Measurements from ENCODE around the gene PCBP3.
A peak's percentile ranks its signal among the peaks of the same experiment; 100 is the strongest.

The PCBP3 gene

GRCh38 chr21:45873866-45874265 lies 230.3 kb downstream of the PCBP3 start:
- Histone ChIP-seq H3K9me3 (ENCODE audit: severe bottlenecking) (no peaks in the 10 kb centered on the region), H3K27ac (no peak overlapping the region), H3K27me3 (ENCODE audit: insufficient read depth, low read depth, severe bottlenecking) (no peaks in the 10 kb centered on the region), H3K4me3 (ENCODE audit: low read depth, low read length) (no peak overlapping the region), H3K36me3 (no peaks in the 10 kb centered on the region)
- no peak for TF ChIP-seq CTCF (IDR thresholded peaks at IDR 0.05; ENCODE audit: low read depth, low read length)
- no peak for DNase-seq

- no peak for DNase-seq
- Histone ChIP-seq H3K9me3 (ENCODE audit: severe bottlenecking) (no peaks in the 10 kb centered on the region), H3K36me3 (no peaks in the 10 kb centered on the region), H3K27ac (no peak overlapping the region), H3K27me3 (ENCODE audit: insufficient read depth, low read depth, severe bottlenecking) (no peaks in the 10 kb centered on the region), H3K4me3 (ENCODE audit: low read depth, low read length) (no peak overlapping the region)
- TF ChIP-seq CTCF (IDR thresholded peaks at IDR 0.05; ENCODE audit: low read depth, low read length), result no peak
Observed at GRCh38 chr21:45874716-45875415, 231.3 kb downstream of the PCBP3 start.

- H3K36me3 ChIP-seq, result no peaks in the 10 kb centered on the region
- no peaks in the 10 kb centered on the region for H3K9me3 ChIP-seq (ENCODE audit: severe bottlenecking)
- no peak for DNase-seq
- H3K27me3 ChIP-seq (ENCODE audit: insufficient read depth, low read depth, severe bottlenecking), result no peaks in the 10 kb centered on the region
- TF ChIP-seq CTCF (IDR thresholded peaks at IDR 0.05; ENCODE audit: low read depth, low read length), result no peak
- H3K27ac ChIP-seq, result no peak overlapping the region
- H3K4me3 ChIP-seq (ENCODE audit: low read depth, low read length), result no peak overlapping the region
Observed at GRCh38 chr21:45875416-45875760, 231.9 kb downstream of the PCBP3 start.

- Histone ChIP-seq H3K27me3 (ENCODE audit: insufficient read depth, low read depth, severe bottlenecking) (no peaks in the 10 kb centered on the region), H3K27ac (no peak overlapping the region), H3K36me3 (no peaks in the 10 kb centered on the region), H3K4me3 (ENCODE audit: low read depth, low read length) (no peak overlapping the region), H3K9me3 (ENCODE audit: severe bottlenecking) (no peaks in the 10 kb centered on the region)
- no peak for TF ChIP-seq CTCF (IDR thresholded peaks at IDR 0.05; ENCODE audit: low read depth, low read length)
- DNase-seq, result no peak
Observed at GRCh38 chr21:45875881-45876280, 232.4 kb downstream of the PCBP3 start.

GRCh38 chr21:45876381-45877170 lies 233.1 kb downstream of the PCBP3 start:
- no peak overlapping the region for H3K27ac ChIP-seq
- no peaks in the 10 kb centered on the region for H3K9me3 ChIP-seq (ENCODE audit: severe bottlenecking)
- no peaks in the 10 kb centered on the region for H3K27me3 ChIP-seq (ENCODE audit: insufficient read depth, low read depth, severe bottlenecking)
- TF ChIP-seq CTCF (IDR thresholded peaks at IDR 0.05; ENCODE audit: low read depth, low read length), result 0 out of 2 replicates have a peak, but pooled peaks have one; percentile 15
- DNase-seq, result no peak
- H3K36me3 ChIP-seq, result no peaks in the 10 kb centered on the region
- H3K4me3 ChIP-seq (ENCODE audit: low read depth, low read length), result no peak overlapping the region

Measured in WERI-Rb-1 (cell line).